HG03039 (cell line): Measurements from ENCODE around the gene RMND5A.
"Not testable (repeated sequence)": the region's sequence is repeated elsewhere in the genome, so short reads cannot be mapped to it uniquely, and the experiment has no call there.

Experiments
- ATAC-seq: cut with Tn5 transposase; IDR thresholded peaks from one replicate; pipeline ENCODE4 v1.9.1; 2021; ENCODE audit warnings: mild to moderate bottlenecking, moderate library complexity; ENCODE audit not compliant: unreplicated experiment

Gene RMND5A

GRCh38 chr2:86719637-86720539 is at the start of gene RMND5A:
TSS of gene RMND5A (plus strand) at chr2:86720291. CDS start at chr2:86720668, 377 bp downstream.
- peak; percentile 86 for ATAC-seq

- ATAC-seq: no peak
Measured at GRCh38 chr2:86671337-86671981, 48.6 kb upstream of the RMND5A start.

GRCh38 chr2:86672027-86672545 is 48.0 kb upstream of the RMND5A start:
- no peak for ATAC-seq

GRCh38 chr2:86673011-86673410 is 47.1 kb upstream of the RMND5A start:
- ATAC-seq: no peak

- no peak for ATAC-seq
Measured at GRCh38 chr2:86673986-86674670, 46.0 kb upstream of the RMND5A start.

- ATAC-seq: no peak
Measured at GRCh38 chr2:86675104-86675503, 45.0 kb upstream of the RMND5A start.

GRCh38 chr2:86675511-86676015 is 44.5 kb upstream of the RMND5A start:
- no peak for ATAC-seq

- no peak for ATAC-seq
Measured at GRCh38 chr2:86677816-86678215, 42.3 kb upstream of the RMND5A start.

GRCh38 chr2:86679036-86679435 is 41.1 kb upstream of the RMND5A start:
- no peak for ATAC-seq

- no peak for ATAC-seq
Measured at GRCh38 chr2:86685351-86685750, 34.7 kb upstream of the RMND5A start.

GRCh38 chr2:86686460-86686859 is 33.6 kb upstream of the RMND5A start:
- ATAC-seq: no peak

GRCh38 chr2:86686905-86687304 is 33.2 kb upstream of the RMND5A start:
- ATAC-seq: no peak

GRCh38 chr2:86695053-86695691 is 24.9 kb upstream of the RMND5A start:
- no peak for ATAC-seq

- no peak for ATAC-seq
Measured at GRCh38 chr2:86697551-86698104, 22.5 kb upstream of the RMND5A start.

- ATAC-seq: no peak
Measured at GRCh38 chr2:86700690-86701089, 19.4 kb upstream of the RMND5A start.

- ATAC-seq: no peak
Measured at GRCh38 chr2:86703704-86704361, 16.3 kb upstream of the RMND5A start.

GRCh38 chr2:86704459-86704971 is 15.6 kb upstream of the RMND5A start:
- ATAC-seq: no peak

GRCh38 chr2:86706220-86706619 is 13.9 kb upstream of the RMND5A start:
- no peak for ATAC-seq

- ATAC-seq: no peak
Measured at GRCh38 chr2:86706935-86707334, 13.2 kb upstream of the RMND5A start.

GRCh38 chr2:86708126-86708525 is 12.0 kb upstream of the RMND5A start:
- not testable (repeated sequence) for ATAC-seq
